ENCODE data around the gene RCOR1.

Gene RCOR1

GRCh38 chr14:102678394-102678793 is 85.9 kb downstream of the RCOR1 start:
- DNase-seq (ENCODE audit: low read depth, low spot score): no peak

GRCh38 chr14:102683399-102684297 is 91.2 kb downstream of the RCOR1 start:
- DNase-seq (ENCODE audit: low read depth, low spot score): no peak

GRCh38 chr14:102684298-102684663 is 91.8 kb downstream of the RCOR1 start:
- no peak for DNase-seq (ENCODE audit: low read depth, low spot score)

GRCh38 chr14:102686196-102686801 is 93.8 kb downstream of the RCOR1 start:
- DNase-seq (ENCODE audit: low read depth, low spot score): no peak

- no peak for DNase-seq (ENCODE audit: low read depth, low spot score)
Measured at GRCh38 chr14:102688290-102688689, 95.8 kb downstream of the RCOR1 start.

- no peak for DNase-seq (ENCODE audit: low read depth, low spot score)
Measured at GRCh38 chr14:102690509-102691286, 98.2 kb downstream of the RCOR1 start.

GRCh38 chr14:102691763-102692162 is 99.3 kb downstream of the RCOR1 start:
- no peak for DNase-seq (ENCODE audit: low read depth, low spot score)

GRCh38 chr14:102692334-102692733 is 99.9 kb downstream of the RCOR1 start:
- no peak for DNase-seq (ENCODE audit: low read depth, low spot score)

- no peak for DNase-seq (ENCODE audit: low read depth, low spot score)
Measured at GRCh38 chr14:102693006-102693755, 100.7 kb downstream of the RCOR1 start.

GRCh38 chr14:102694530-102695166 is 102.2 kb downstream of the RCOR1 start:
- DNase-seq (ENCODE audit: low read depth, low spot score): peak; percentile 30

GRCh38 chr14:102695167-102695555 is 102.7 kb downstream of the RCOR1 start:
- no peak for DNase-seq (ENCODE audit: low read depth, low spot score)

- DNase-seq (ENCODE audit: low read depth, low spot score): no peak
Measured at GRCh38 chr14:102696332-102696731, 103.9 kb downstream of the RCOR1 start.

- no peak for DNase-seq (ENCODE audit: low read depth, low spot score)
Measured at GRCh38 chr14:102696856-102697495, 104.5 kb downstream of the RCOR1 start.

GRCh38 chr14:102697501-102697900 is 105.1 kb downstream of the RCOR1 start:
- DNase-seq (ENCODE audit: low read depth, low spot score): no peak

GRCh38 chr14:102699416-102700110 is 107.1 kb downstream of the RCOR1 start:
- no peak for DNase-seq (ENCODE audit: low read depth, low spot score)

GRCh38 chr14:102708494-102708893 is 116.0 kb downstream of the RCOR1 start:
- no peak for DNase-seq (ENCODE audit: low read depth, low spot score)

GRCh38 chr14:102711207-102711606 is 118.8 kb downstream of the RCOR1 start:
- no peak for DNase-seq (ENCODE audit: low read depth, low spot score)

- DNase-seq (ENCODE audit: low read depth, low spot score): no peak
Measured at GRCh38 chr14:102711946-102712345, 119.5 kb downstream of the RCOR1 start.

GRCh38 chr14:102717276-102717675 is 124.8 kb downstream of the RCOR1 start:
- DNase-seq (ENCODE audit: low read depth, low spot score): no peak

- no peak for DNase-seq (ENCODE audit: low read depth, low spot score)
Measured at GRCh38 chr14:102722646-102723045, 130.2 kb downstream of the RCOR1 start.

All from activated naive CD8-positive, alpha-beta T cell treated with anti-CD3 and anti-CD28 coated beads, Interleukin-2, amount 50 U/mL, for 16 hours (primary cell).